ENCODE results near the gene C5AR2. TPM values are rescaled to one million over a fixed set of nuclear protein-coding genes. Genes with fewer than 3 reads are reported as not detected.
A peak's percentile ranks its signal among the peaks of the same experiment; 100 is the strongest.

The C5AR2 gene
- total RNA-seq, 2 donors from 2014 or later: not detected

DNA sequence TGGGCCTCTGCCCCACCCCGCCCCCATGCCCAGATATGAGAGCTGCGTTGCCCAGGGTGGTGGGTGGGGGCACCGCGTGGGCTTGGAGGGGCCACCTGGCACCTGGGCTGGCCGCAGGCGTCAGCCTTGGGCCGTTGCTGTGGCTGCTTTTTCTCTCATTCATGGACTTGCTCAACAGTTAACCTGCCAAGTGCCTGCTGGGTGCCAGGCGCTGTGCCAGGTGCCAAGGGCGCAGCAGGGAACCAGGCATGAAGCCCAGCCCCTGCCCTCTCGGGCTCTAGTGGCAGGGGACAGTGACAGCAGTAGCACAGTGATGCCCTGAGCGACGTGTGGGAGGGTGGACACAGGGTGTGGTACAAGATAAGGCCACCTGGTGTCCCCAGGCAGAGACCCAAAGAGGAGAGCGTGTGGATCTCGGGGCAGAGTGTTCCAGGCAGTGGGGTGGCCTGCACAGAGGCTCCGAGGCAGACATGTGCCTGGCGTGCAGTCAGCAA is 45.3 kb downstream of the C5AR2 start:
- H3K4me3 ChIP-seq (ENCODE audit: low read length): no peak overlapping the region
- H3K27me3 ChIP-seq (ENCODE audit: control insufficient read depth, insufficient read depth, low read length, poor library complexity, severe bottlenecking): no peaks in the 10 kb centered on the region
- peaks cover 69% of the 10 kb centered on the region for H3K36me3 ChIP-seq (ENCODE audit: control insufficient read depth, insufficient read depth, low read length)
- whole genome bisulfite sequencing, 2 experiments (ENCODE audit: insufficient coverage in 1 of 2, insufficient read length in 1 of 2): 94 to 95% methylated on average over 9 to 16 of the region's 16 CpGs
- H3K9me3 ChIP-seq (ENCODE audit: control insufficient read depth, low read length): no peaks in the 10 kb centered on the region
- Mint-ChIP-seq H3K9me3 (no peaks in the 10 kb centered on the region), H3K27me3 (ENCODE audit: insufficient read depth) (no peaks in the 10 kb centered on the region), H3K4me1 (no peaks in the 10 kb centered on the region), H3K4me3 (no peak overlapping the region), H3K27ac (peak overlapping the region; percentile 28), H3K36me3 (ENCODE audit: low read depth) (peaks cover 50% of the 10 kb centered on the region)
- TF ChIP-seq, protein P1, sequence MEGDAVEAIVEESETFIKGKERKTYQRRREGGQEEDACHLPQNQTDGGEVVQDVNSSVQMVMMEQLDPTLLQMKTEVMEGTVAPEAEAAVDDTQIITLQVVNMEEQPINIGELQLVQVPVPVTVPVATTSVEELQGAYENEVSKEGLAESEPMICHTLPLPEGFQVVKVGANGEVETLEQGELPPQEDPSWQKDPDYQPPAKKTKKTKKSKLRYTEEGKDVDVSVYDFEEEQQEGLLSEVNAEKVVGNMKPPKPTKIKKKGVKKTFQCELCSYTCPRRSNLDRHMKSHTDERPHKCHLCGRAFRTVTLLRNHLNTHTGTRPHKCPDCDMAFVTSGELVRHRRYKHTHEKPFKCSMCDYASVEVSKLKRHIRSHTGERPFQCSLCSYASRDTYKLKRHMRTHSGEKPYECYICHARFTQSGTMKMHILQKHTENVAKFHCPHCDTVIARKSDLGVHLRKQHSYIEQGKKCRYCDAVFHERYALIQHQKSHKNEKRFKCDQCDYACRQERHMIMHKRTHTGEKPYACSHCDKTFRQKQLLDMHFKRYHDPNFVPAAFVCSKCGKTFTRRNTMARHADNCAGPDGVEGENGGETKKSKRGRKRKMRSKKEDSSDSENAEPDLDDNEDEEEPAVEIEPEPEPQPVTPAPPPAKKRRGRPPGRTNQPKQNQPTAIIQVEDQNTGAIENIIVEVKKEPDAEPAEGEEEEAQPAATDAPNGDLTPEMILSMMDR (conservative IDR thresholded peaks at IDR 0.05): no peak
- no peaks in the 10 kb centered on the region for H3K4me1 ChIP-seq (ENCODE audit: control insufficient read depth, insufficient read depth, low read length)
- no peak for DNase-seq
- H3K9ac ChIP-seq (ENCODE audit: extremely low read depth, low read length, poor library complexity, severe bottlenecking): no peak overlapping the region
- H3K27ac ChIP-seq (ENCODE audit: low read depth, low read length): no peak overlapping the region

DNA sequence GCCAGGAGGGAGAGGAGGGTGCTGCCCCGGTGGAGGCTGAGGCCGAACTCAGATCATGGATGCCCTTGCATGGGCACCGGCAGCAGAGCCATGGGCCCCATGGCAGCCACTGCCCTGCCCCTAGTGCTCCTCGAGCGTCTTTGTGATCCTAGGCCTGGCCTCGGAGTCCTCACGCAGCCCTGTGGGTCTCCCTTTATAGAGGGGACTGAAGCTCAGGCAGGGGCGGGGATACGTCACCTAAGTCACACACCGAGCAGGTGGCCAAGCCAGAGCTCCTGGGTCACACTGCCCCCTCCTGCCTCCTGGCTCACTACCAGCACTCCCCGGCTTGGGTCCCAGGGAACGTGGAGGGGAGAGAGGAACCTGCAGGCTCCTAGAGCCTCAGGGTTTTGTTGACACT is 45.8 kb downstream of the C5AR2 start:
- Mint-ChIP-seq H3K27ac (no peak overlapping the region), H3K36me3 (ENCODE audit: low read depth) (peaks cover 48% of the 10 kb centered on the region), H3K4me1 (no peaks in the 10 kb centered on the region), H3K27me3 (ENCODE audit: insufficient read depth) (no peaks in the 10 kb centered on the region), H3K9me3 (no peaks in the 10 kb centered on the region), H3K4me3 (no peak overlapping the region)
- Histone ChIP-seq H3K4me1 (ENCODE audit: control insufficient read depth, insufficient read depth, low read length) (no peaks in the 10 kb centered on the region), H3K9ac (ENCODE audit: extremely low read depth, low read length, poor library complexity, severe bottlenecking) (no peak overlapping the region), H3K27ac (ENCODE audit: low read depth, low read length) (no peak overlapping the region), H3K4me3 (ENCODE audit: low read length) (no peak overlapping the region), H3K27me3 (ENCODE audit: control insufficient read depth, insufficient read depth, low read length, poor library complexity, severe bottlenecking) (no peaks in the 10 kb centered on the region), H3K9me3 (ENCODE audit: control insufficient read depth, low read length) (no peaks in the 10 kb centered on the region), H3K36me3 (ENCODE audit: control insufficient read depth, insufficient read depth, low read length) (peaks cover 69% of the 10 kb centered on the region)
- TF ChIP-seq, protein P1 (conservative IDR thresholded peaks at IDR 0.05): peak; percentile 16
- DNase-seq: no peak
- WGBS, 2 experiments (ENCODE audit: insufficient coverage in 1 of 2, insufficient read length in 1 of 2): 95 to 100% methylated on average over 5 to 12 of the region's 12 CpGs

DNA sequence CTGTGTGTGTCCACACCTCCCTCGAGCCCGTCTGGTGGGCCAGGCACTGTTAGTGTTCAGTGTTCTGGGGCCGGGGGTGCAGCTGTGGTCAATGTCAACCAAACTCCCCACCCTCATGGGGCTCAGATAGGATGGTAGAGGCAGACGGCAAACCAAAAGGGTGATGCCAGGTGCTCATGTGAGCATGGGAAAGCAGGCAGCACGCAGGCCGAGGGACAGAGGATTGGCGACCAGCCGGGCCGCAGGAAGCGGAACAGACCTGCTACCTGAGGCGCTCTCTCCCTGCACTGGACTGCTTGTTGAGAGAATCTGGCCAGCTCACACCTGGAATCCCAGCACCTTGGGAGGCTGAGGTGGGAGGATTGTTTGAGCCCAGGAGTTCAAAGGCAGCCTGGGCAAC is 46.3 kb downstream of the C5AR2 start:
- peaks cover 48% of the 10 kb centered on the region for H3K36me3 Mint-ChIP-seq (ENCODE audit: low read depth)
- no peaks in the 10 kb centered on the region for H3K4me1 Mint-ChIP-seq
- no peak overlapping the region for H3K4me3 Mint-ChIP-seq
- no peak overlapping the region for H3K4me3 ChIP-seq (ENCODE audit: low read length)
- peaks cover 69% of the 10 kb centered on the region for H3K36me3 ChIP-seq (ENCODE audit: control insufficient read depth, insufficient read depth, low read length)
- no peak for DNase-seq
- TF ChIP-seq, protein P1 (conservative IDR thresholded peaks at IDR 0.05): no peak
- no peaks in the 10 kb centered on the region for H3K4me1 ChIP-seq (ENCODE audit: control insufficient read depth, insufficient read depth, low read length)
- no peaks in the 10 kb centered on the region for H3K9me3 ChIP-seq (ENCODE audit: control insufficient read depth, low read length)
- no peaks in the 10 kb centered on the region for H3K27me3 ChIP-seq (ENCODE audit: control insufficient read depth, insufficient read depth, low read length, poor library complexity, severe bottlenecking)
- no peaks in the 10 kb centered on the region for H3K27me3 Mint-ChIP-seq (ENCODE audit: insufficient read depth)
- no peak overlapping the region for H3K27ac ChIP-seq (ENCODE audit: low read depth, low read length)
- 98 to 100% methylated on average over 10 to 11 of the region's 11 CpGs for WGBS, 2 experiments (ENCODE audit: insufficient coverage in 1 of 2, insufficient read length in 1 of 2)
- no peaks in the 10 kb centered on the region for H3K9me3 Mint-ChIP-seq
- no peak overlapping the region for H3K27ac Mint-ChIP-seq
- H3K9ac ChIP-seq (ENCODE audit: extremely low read depth, low read length, poor library complexity, severe bottlenecking): no peak overlapping the region

Measured in endodermal cell (in vitro differentiated cells).